SK-N-DZ (cell line): ENCODE results near the gene ELOVL2.

Source experiments
- DNase-seq: peaks from one replicate; pipeline ENCODE4 v3.0.0-alpha.2; 2015; ENCODE audit warnings: low spot score

ELOVL2 gene

DNA sequence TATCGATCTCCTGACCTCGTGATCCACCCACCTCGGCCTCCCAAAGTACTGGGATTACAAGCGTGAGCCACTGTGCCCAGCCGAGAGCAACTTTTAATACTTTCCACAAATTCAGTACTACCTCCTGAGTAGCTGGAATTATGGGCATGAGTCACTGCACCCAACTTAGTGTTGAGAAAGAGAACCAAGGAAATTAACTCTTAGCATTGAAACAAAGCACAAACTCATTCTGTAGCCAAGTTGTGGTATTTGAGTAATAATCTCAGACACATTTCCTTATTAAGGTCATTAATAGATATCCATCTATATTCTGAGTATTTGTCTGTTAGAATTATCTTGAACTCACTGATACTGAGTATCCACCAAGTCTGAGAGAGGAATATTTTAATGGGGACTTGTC is 14.3 kb upstream of the ELOVL2 start:
- no peak for DNase-seq

GRCh38 chr6:11056871-11057270 is 12.8 kb upstream of the ELOVL2 start:
- DNase-seq = no peak

- DNase-seq = no peak
Observed at GRCh38 chr6:11055127-11055627, 11.1 kb upstream of the ELOVL2 start.

DNA sequence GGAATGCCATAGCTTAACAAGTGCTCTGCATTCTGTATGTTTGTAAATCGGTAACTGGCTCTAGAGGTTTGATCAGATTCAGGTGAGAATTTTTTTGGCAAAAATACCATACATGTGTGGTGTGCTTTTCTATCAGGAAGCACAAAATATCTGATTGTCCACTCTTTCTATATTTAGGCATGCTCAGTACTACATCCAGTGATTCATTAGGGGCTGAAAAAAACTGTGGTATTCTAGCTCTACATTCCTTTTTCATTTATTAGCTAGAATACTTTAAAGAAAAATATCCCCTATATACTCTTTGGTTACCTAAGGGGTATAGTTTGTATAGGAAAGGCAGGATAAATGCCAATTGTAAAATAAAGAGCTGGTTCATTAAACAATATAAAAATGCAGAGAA is 10.6 kb upstream of the ELOVL2 start:
- no peak for DNase-seq

DNA sequence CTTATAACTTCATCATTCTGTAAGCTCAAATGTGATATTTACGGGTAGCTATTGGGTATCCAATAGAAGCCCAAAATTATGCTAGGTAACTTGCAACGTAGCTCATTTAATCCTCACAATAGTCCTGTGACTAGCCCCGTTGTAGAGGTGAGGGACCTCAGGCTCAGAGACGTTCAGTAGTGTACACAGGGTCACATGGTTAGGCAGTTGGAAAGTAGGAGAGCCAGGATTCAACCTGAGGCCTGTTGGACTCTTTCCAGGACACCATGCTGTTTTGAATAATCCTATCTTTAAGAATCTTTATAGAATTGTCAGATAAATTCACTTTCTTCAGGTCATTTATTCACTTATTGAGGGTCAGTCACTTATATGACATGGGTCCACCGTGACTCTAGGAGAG is 9.2 kb upstream of the ELOVL2 start:
- no peak for DNase-seq

DNA sequence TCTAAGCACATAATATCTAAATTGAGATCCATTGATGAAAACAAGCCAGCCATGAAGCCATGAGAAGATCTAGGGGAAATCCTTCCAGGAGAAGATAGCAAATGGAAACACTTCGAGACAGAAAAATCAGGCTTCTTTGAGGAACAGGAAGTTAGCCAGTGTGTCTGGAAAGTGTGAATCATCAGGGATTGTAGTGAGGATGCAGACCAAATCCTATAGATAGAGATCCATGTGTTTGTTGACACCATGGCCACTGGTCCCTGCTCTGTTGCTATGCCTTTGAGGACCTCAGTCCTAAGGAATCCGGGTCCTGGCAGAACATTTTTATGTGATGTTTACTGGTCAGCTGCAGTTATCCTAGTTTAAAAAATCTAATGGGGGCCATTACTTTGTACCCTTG is 6.6 kb upstream of the ELOVL2 start:
- DNase-seq = no peak

- no peak for DNase-seq
Observed at GRCh38 chr6:11044712-11045167, 635 bp upstream of the ELOVL2 start.

DNA sequence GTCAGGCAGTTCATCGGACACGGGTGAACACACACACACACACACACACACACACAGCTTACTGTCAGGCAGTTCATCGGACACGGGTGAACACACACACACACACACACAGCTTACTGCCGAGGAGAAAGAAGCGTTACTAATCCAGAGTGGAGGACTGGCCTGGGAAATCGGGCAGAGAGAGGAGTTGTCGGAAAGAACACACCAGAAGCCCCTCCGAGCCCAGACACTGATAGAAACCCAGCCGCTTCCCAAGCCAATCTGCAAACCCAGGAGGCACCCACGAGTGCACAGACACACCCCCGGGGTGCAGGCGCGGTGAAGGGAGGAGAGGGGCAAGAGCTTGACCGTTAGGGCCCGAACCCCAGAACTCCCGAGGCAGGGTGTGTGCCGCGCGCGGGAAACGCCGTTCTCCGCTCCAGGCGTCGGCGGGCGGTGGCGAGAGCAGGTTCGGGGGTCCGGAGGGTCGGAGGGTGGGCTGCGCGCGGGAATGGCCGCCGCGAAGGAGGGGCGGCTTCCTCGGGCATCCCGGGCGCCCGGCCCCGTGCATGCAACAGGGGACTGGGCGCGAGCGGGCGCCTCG is 636 bp downstream of the ELOVL2 start:
- no peak for DNase-seq

DNA sequence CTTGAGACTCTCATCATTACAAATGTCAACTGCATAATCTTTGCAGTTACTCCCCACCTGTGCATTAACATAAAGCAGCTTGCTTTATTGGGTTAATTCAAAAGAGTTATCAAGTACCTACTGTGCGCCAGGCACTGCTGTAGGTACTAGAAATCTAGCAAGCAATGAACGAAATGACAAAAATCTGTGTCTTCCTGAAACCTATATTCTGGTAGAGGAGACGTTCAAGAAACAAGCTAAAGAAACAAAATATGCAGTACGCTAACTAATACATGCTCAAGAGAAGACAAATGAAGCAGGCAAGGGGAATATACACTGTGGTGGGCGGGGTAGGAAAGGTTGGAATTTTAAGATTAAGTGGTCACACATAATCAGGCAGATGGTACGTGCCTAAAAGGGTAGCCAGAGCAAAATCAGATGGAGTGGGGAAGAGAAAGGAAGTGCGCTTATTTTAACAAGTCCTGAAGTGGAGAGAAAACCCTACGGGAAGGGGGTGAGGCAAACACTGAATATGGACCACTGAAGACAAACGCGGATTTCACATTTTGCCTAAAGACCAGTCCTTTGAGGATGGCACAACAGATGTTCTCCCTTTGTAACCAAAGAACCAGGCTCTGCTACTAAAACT is 1.2 kb downstream of the ELOVL2 start:
- DNase-seq = no peak

DNA sequence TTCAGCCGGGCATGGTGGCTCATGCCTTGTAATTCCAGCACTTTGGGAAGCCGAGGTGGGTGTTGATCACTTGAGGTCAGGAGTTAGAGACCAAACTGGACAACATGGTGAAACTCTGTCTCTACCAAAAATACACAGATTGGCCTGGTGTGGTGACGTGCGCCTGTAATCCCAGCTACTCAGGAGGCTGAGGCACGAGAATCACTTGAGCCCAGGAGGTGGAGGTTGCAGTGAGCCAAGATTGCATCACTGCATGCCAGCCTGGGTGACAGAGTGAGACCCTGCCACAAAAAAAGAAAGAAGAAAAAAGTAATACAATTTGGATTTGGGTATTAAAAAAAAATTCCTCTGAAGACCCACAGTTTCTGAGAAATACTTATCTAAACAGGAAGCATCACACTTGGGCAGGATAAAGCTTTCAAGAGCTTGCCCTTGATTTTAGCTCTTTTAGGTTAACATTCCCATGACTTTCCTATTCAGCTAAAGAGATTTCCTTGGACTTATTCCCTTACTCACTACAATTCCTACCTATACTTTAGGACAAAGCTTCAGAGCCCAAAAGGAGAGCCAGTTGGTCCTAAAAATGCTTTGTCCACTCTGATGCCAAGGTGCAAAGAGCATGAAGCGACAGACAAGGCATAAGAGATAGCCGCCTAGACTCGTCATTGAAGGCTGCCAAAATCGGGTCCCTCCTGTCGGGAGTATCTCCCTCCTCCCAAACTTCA is 1.9 kb downstream of the ELOVL2 start:
- DNase-seq = no peak

DNA sequence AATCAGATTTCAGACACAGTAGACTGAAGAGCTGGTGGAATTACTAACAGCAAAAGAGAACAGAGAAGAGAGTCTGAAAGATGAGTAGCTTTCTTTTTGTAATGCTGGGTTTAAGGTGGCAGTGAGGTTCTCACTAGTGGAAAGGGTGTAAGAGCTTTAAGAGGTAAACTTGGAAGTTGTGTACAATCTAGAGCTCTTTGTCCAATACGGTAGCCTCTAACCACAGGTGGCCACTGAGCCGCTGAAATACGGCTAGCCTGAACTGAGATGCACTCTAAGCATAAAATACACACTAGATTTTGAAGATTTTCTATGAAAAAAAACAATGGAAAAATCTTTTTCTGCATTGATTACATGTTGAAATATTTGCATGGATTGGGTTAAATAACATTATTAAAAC is 4.0 kb downstream of the ELOVL2 start:
- no peak for DNase-seq

GRCh38 chr6:11039040-11039439 is 5.1 kb downstream of the ELOVL2 start:
- no peak for DNase-seq

- no peak for DNase-seq
Observed at GRCh38 chr6:11036977-11037430, 7.1 kb downstream of the ELOVL2 start.

DNA sequence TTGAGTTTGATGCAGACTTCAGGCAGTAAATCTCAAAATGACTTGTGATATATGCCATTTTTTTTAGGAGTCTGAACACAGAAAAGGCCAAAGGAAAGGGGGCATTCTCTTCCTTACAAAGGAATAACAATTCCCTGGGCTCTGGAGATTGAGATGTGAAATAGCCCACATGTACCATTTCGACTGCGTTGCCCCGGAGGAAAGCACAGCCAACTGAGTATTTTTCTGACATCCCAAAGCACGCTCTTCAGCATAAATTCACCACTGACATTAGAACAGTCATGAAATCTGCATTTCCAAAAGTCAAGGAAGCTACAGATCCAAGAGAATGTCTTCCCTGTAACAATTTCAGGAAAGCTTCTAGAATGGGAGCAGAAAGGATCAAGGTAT is 7.8 kb downstream of the ELOVL2 start:
- DNase-seq = no peak

DNA sequence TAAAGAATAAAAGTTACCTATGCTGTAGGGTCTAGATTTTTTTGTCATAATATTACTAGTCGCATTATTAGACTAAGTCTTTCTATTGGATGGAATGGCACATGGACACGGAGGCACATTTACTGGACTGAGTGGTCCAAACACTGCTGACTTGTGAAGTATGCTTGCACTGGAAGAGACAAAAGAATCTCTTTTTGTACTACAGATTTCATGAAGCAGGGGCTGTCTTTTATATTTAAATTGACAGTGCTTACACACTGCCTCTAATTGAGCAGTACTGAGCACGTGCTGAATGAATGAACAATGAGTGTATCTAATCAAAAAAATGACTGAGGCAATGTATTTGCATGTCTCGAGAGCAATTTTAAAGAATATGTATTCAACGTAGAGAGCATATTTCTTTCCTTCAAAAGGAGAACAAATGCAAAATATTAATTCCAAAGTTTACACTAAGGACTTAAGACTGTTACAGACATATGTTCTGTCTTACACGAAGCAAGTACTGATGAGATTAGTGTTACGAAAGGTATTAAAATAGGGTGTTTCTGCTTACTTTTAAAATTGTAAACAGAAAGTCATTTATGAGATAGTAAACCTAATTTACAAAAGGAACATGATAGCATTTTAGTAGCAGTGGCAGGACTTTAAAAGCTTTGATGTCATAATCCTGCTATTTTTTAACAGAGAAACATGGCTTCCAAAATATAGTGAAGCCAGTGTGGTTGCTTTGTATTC is 8.3 kb downstream of the ELOVL2 start:
- no peak for DNase-seq

GRCh38 chr6:11033825-11034224 is 10.3 kb downstream of the ELOVL2 start:
- no peak for DNase-seq

DNA sequence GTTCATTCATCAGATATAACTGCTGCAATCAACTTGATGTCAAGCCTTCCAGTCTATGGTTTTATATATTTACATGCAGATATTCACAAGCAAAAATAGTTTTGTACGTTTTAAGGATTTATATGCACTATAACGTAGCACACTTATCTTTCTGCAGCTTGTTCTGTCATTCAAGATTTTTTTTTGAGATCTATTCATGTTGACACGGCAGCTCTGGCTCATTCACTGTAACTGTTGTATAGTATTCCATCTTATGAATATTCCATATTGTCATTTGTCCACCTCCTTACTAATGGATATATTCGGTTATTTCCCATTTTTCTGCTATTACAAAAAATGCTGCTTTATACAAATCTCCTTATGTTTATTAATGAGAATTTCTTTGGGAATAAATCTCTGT is 13.2 kb downstream of the ELOVL2 start:
- no peak for DNase-seq

GRCh38 chr6:11028959-11029358 is 15.1 kb downstream of the ELOVL2 start:
- no peak for DNase-seq

GRCh38 chr6:11027565-11028110 is 16.5 kb downstream of the ELOVL2 start:
- DNase-seq = no peak

GRCh38 chr6:11025921-11026635 is 18.0 kb downstream of the ELOVL2 start:
- DNase-seq = no peak

DNA sequence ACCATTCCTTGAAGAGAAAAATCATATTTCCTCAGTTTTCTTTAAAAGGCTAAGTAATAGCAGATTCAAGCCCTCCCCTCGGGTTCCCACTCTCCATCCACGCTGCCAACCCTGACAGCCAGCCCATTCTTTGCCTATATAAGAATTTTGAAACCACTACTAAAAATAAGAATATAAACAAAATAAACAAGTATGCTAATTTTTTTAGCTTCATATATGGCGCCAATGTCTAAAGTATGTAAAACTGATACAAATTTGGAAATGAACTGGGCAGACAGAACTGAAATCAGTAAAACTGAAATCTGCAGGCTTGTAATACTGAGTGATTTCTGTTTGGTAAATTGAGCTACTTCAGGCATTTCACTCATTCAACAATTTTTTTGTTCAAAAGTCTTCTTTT is 19.0 kb downstream of the ELOVL2 start:
- DNase-seq = no peak
